C4-2B (cell line): ENCODE data around the gene OLFML2B.

Source experiments
- H3K27ac ChIP-seq: fragments of 450-650 bp; 2 replicates; pipeline ENCODE4 v1.5.1; 2017
- CTCF ChIP-seq: fragments of 450-650 bp; conservative IDR thresholded peaks from 2 replicates; pipeline ENCODE4 v1.5.1; 2017; ENCODE audit warnings: mild to moderate bottlenecking
- ZFX ChIP-seq: fragments of 450-650 bp; IDR thresholded peaks from 2 replicates; pipeline ENCODE4 v1.6.1; 2017

Gene OLFML2B

GRCh38 chr1:162008799-162009198 is 14.9 kb downstream of the OLFML2B start:
- no peak for TF ChIP-seq CTCF
- no peak for TF ChIP-seq ZFX
- H3K27ac ChIP-seq, result no peak overlapping the region

- H3K27ac ChIP-seq, result no peak overlapping the region
- no peak for TF ChIP-seq CTCF
- TF ChIP-seq ZFX, result no peak
Observed at GRCh38 chr1:162007466-162007865, 16.2 kb downstream of the OLFML2B start.

DNA sequence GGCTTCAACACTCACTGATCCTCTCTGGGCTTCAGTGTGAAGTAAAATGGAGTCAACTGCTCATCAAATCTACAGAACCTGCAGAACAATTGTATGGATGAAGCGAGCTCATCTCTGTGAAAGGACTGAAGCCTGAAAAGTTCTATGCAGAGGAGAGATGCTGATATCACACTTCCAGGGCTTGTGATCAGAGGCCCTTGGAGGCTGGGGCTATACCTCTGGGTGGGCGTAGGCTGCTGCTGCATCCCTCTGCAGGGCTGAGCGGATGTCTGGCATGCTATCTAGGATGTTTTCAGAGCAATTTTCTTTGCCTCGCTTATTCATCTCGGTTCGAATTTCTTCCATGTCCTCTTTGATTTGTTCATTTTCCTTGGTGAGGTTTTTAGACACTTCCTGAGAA is 17.6 kb downstream of the OLFML2B start:
- H3K27ac ChIP-seq, result no peak overlapping the region
- TF ChIP-seq ZFX (no peak), CTCF (no peak)

- H3K27ac ChIP-seq, result no peak overlapping the region
- TF ChIP-seq CTCF (no peak), ZFX (no peak)
Observed at GRCh38 chr1:162004441-162004950, 19.2 kb downstream of the OLFML2B start.

DNA sequence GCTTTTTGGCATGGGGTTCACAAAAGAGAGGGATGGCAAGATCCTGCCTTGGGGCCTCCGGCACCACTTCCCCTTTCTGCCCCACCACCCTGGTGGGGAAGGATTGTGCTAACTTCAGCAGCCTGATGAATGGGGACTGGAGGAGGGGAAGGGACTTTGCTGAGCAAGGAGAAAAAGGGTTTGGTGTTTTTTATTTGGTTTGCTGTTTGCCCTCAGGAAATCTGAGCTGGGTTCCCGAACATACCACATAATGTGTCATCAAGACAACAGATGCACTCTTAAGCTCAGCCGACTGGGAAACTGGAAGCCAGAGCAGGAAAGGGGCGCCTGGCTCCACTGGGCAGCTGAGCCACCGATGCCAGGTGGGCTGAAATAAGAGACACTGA is 19.8 kb downstream of the OLFML2B start:
- TF ChIP-seq ZFX, result no peak
- no peak for TF ChIP-seq CTCF
- H3K27ac ChIP-seq, result no peak overlapping the region

DNA sequence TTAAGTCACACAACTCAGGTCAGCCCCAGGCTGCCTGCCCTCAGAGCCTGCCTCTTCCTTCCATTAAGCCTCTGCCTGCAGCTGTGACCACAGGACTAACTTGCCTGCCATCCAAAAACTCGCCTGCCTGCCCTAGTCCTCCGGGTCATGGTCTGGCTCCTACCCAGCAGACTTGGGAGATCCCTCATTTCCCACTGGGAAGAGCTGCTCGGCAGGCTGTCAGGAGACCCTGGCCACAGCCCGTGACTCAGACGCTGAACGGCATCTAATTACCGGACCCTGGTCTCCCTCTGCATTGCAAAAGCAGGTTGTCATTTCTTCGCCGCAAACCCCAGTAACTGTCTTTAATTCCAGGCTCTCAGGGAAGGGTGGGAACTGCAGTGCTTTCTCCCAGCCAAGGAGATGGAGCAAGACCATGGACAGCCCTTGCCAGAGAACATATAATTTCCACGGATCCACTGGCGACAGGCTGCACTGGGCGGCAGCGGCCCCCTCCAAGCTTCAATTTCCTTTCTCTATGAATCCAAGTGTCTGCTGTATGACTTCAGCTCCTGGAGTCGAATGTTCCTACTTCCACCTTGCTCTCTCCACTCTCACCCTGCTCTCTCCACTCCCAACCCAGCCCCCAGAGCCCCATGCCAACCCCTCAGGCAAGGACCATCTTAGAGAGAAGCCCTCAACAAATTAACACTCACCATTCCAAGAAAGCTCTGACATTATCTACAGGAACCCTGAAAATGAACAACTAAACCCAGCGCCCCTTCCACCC is 20.4 kb downstream of the OLFML2B start:
- no peak for TF ChIP-seq CTCF
- no peak for TF ChIP-seq ZFX

GRCh38 chr1:162000053-162000420 is 23.6 kb downstream of the OLFML2B start:
- no peak overlapping the region for H3K27ac ChIP-seq
- TF ChIP-seq ZFX, result no peak
- TF ChIP-seq CTCF, result no peak

More for the DNA sequence above, 20.4 kb downstream of the OLFML2B start:
- no peak overlapping the region for H3K27ac ChIP-seq
